GM10847 (cell line): ENCODE results near the gene ATP10B.

Experiments used
- POLR2A ChIP-seq: IDR thresholded peaks from 2 replicates; pipeline ENCODE4 v1.6.1; 2011; ENCODE audit not compliant: insufficient read length; ENCODE audit errors: extremely low read depth

The ATP10B gene

DNA sequence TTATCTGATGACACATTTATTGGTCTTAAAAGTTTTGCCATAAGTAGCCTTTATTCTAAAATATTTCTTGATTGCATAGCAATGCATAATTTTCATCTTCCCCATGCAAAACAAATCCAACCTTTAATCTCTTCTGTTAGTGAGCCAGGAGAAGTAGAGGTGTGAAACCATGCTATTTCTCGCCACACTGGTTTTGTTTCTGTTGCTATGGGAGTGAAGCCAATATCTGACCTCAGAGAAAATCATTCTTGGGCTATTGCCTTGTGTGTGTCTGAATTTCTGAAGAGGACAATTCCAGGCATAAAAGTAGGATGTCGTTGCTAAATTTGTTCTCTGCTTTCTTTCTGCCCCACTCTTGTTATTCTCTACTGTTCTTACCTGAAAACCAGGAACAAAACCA is 246.7 kb downstream of the ATP10B start:
- no peak for TF ChIP-seq POLR2A

DNA sequence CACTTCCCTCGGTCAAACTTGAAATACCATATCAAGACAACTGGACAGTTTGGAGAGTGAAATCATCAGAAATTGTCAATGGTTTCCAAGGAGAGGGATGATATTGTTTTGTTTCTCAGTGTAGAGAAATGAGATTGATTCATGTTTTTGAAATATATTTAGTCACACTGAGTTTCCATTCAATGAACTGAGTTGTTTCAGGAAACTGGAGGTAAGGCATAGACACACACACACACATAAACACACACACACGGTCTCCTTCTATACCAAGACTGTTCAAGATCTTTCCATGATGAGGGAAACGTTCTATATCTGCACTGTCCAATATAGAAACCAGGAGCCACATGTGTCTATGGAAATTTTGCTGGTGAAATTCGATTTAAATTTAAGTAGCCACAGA is 247.5 kb downstream of the ATP10B start:
- TF ChIP-seq POLR2A: no peak

DNA sequence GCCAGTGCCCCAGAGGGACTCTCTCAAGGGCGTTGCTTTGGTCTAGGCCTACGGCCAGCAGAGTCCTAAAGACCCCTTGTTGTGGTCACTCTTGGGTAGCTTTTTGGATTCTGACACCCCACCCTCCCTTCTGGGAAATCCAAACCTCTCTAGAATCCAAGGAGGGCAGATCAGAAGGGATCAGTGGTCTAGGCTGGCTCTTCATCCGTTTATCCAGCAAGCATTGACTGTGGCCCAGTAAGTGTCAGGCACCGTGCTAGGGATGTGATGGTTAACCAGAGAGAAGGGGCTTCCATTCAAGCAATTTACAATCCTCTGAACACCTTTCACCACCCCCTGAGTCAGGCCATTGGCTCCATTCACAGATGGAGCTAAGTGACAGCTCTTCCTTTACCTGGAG is 249.3 kb downstream of the ATP10B start:
- no peak for TF ChIP-seq POLR2A

DNA sequence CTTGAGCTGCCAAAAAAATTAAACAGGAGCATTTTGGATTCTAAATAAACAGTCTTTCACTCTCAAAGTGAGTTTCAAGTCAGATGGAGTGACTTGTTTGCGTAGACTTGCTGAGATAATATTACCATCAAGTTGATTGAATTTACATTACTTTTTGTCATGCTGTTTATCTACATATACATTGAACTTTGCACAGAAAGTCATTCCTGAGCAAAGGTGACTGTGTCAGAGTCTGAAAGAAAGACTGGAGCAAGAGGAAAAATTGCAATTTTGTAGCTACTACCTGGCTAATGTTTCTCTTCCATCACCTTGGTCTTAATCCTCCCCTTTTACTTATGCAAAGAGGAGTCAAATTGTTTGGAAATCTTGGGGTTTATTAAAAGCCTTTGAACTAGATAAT is 251.0 kb downstream of the ATP10B start:
- TF ChIP-seq POLR2A: no peak

DNA sequence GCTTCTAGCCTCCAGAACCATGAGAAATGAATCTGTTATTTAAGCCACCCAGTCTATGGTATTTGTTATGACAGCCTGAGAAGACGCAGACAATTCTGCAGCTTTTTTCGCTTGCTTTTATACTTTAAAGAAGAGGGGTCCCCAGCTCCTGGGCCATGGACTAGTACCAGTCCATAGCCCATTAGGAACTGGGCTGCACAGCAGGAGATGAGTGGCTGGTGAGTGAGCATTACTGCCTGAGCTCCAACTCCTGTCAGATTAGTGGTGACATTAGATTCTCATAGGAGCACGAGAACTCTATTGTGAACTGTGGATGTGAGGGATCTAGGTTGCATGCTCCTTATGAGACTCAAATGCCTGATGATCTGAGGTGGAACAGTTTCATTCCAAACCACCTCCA is 278.7 kb downstream of the ATP10B start:
- no peak for TF ChIP-seq POLR2A

DNA sequence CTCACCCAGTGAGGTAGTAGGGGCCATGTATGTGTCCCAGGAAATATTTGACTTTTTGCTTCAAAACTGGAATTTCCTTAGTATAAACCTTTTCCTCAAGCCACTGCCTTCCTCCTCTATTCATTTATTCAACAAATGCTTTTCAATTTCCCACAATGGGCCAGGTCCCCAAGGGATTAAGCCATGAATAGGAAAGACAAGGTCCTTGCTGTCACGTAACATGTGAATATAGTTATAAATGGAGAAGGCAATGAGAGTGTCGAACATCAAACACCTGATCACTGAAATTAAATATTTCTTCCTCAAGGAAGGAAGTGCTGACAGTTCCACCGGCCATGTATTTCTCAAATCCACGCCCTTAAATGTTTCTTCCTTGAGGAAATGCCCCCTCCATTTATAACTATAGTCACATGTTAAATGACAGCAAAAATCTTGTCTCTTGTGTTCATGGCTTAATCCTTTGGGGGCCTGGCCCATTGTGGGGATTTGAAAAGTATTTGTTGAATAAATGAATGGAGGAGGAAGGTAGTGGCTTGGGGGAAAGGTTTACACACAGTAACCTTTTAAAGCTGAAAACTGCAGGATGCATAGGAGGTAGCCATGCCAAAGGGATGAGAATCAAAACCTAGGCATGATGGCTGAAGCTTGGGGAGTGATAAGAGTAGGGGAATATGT is 284.8 kb downstream of the ATP10B start:
- TF ChIP-seq POLR2A: no peak

DNA sequence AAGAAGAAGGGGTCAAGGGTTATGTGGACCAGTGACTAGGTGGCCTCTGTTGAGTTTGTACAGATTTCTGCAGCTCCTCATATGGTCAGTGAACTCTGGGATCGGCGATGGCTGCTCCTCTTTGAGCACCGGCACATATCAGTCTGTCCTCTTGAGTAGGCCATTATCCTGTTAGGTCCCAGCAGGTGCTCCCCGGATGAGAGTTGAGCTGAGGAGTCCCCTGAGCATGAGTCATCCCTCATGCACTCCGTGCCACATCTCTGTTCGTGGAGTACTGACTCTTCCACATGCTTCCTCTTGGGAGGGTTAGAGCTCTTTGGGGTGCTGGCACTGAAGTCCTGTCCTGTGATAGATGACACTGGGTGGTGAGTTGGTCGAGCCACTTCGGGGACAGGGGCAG is 286.6 kb downstream of the ATP10B start:
- TF ChIP-seq POLR2A: no peak

DNA sequence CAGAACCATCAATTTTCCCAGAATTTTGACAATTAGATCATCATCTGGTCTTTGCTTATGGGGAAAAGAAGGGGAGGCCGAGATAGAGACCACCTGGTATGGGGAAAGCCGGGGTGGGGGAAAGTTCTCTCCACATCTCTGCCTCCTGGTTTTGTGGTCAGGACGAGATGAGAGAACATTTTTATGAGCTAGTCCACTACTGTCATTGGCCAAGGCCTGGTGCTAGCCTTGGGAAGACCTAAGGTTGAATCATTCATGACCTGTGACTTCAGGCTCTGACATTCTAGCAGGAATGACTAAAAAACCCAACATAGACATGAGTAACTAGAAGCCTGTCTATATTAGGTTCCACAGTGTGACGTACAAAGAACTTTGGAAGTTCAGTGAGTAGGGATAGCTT is 295.2 kb downstream of the ATP10B start:
- TF ChIP-seq POLR2A: no peak

DNA sequence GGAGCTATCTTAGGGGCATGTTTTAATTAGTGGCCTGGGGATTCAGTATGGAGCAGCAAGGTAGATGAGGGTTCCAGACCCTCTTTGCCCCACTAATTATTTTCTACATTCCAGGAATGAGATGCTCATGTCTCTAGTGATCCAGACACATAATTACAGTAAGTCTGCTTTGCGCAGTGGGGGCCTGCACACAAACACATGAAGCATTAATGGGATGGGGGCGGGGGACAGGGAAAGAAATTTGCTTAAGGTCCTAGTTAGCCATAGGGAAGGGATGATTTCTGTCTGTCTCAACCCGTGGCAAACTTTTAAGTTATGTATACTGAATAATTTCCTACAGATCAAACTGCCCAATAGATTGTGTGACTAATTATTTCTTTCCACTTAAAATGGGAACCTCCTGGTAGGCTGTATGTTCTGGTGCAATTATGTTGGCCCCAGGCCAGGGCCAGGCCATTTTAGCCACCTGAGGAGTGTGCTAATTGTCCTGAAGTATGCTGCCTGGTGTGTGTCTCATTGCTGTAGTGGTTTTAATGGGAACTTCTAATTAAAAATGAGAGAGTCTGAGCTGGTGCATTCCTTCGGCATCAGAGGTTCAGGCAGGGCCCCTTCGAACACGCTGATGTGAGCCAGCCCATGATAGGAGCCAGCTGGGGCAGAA is 295.9 kb downstream of the ATP10B start:
- TF ChIP-seq POLR2A: no peak

DNA sequence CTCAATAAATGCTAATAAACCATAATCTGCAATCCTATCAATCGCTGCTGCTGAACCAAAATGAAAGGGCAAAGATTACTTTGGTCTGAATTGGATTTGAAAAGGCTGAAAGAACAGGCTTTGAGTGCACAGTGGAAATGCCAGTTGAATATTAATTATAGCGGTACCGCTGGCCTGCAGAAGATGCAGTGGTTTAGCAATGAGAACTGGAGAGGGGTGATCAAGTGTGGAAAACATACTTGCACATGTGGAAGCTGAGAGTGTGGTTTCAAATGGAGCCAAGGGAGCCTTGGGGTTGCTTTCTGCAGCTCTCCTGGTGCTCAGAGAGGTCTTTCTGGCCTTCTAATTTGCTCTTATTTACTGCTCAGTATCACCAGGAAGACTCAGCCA is 296.4 kb downstream of the ATP10B start:
- no peak for TF ChIP-seq POLR2A

DNA sequence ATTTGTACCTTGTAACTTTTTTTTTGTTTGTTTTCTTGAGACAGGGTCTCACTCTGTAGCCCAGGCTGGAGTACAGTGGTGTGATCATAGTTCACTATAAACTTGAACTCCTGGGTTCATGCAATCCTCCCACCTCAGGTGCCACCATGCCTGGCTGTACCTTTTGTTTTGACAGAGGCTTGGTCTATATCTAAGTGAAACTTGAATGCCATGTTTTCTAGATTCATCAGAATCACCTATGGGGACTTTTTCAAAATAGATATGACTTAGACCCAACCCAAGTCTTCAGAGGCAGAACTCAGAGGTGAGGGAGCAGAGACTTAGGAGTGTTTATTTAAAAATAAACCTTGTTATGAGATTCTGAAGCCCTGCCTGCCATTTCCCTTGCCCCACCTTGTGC is 301.9 kb downstream of the ATP10B start:
- TF ChIP-seq POLR2A: no peak

DNA sequence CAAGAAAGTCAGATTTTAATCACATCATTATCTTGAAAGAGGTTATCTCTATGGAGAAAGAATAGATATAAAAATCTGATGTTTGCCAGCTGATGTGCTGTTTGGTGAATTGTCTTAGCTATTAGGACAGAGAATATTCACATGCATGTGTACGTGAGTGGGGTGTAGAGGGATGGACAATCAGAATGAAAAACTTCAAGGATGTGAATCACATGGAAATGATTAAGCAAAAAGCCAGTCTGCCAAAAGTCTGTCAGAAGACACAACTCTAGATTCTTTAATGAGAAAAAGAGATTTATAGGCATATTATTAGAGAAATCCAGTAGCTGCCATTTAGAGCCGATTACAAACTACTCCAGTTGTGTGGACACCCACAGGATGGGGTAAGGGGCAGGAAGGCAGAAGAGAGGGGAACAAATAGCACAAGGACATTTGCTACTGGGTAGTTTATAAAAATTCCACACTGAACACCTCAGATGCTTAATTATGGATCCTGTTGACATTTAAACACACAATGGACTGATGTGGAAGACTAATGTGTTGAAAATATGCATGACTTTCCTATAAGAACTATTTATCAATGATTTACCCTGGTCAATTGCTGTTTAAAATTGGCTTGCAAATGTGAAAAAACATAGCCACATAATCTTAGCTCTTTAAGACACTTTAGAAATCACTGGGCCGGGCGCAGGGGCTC is 302.9 kb downstream of the ATP10B start:
- TF ChIP-seq POLR2A: no peak

DNA sequence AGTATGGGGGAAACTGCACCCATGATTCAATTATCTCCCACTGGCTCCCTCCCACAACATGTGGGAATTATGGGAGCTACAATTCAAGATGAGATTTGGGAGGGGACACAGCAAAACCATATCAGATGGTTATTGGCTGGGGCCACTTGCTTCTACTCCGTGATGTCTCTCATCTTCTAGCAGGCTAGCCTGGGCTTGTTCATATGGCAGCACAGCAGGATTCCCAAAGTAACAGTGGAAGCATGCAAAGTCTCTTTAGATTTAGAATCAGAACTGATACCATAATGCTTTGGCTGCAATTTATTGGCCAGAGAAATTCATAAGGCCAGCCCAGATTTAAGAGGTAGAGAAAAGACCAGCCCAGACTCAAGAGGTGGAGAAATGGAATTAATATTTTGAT is 304.1 kb downstream of the ATP10B start:
- TF ChIP-seq POLR2A: no peak

DNA sequence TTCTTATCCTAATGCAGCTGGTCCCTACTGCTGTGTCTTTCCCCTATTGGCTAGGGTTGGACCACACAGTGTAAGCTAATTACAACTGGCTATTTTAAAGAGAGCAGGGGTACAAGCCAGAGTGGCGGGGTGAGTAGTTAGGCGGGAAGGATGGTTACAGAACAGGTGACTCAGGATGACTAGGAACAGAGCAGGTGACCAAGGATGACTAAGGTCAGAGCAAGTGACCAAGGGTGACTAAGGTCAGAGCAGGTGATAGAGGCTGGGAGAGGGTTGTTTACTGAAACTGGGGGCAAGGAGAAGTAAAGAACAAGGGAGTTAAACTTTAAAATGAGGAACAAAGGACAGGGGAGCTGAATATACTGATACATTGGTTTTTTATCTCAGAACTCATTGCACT is 304.9 kb downstream of the ATP10B start:
- TF ChIP-seq POLR2A: no peak

DNA sequence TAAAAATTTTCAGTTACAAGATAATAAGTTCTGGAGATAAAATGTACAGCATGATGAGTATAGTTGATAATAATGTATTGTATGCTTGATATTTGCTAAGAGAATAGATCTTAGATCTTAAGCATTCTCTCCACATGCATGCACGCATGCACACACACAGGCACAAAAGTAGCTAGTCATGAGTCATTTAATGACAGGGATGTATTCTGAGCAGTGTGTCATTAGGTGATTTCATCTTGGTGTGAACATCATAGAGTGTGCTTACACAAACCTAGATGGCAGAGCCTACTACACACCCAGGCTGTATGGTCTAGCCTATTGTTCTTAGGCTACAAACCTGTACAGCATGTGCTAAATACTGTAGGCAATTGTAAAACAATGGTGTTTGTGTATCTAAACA is 306.2 kb downstream of the ATP10B start:
- no peak for TF ChIP-seq POLR2A

DNA sequence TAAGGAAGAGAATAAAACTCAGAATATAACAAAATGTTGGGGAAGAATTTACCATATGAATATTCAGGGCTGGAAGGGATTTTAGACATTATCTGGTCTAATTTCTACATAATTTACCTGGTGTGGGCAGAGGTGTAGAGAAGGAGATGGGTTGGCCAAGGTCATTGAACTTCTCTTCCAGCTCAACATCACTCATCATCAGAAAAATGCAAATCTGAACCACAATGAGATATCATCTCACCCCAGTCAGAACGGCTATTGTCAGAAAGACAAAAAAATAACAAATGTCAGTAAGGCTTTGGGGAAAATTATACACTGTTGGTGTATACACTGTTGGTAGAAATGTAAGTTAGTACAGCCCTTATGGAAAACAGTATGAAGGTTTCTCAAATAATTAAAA is 308.6 kb downstream of the ATP10B start:
- TF ChIP-seq POLR2A: no peak
